Naive thymus-derived CD8-positive, alpha-beta T cell (primary cell): ENCODE results near the gene LEKR1. TPM values are rescaled to one million over a fixed set of nuclear protein-coding genes. Genes with fewer than 3 reads are reported as not detected.
A peak's percentile ranks its signal among the peaks of the same experiment; 100 is the strongest.

ENCODE experiments used
- ATAC-seq, 2 donors: fragments of 150-1000 bp; cut with Tn5 transposase in 1 of 2; sonication (Bioruptor Pico), chemical (Tn5 transposase) in 1 of 2; 1 replicate in 1 of 2; 2 replicates in 1 of 2; pipeline ENCODE4 v1.10.0; 2021; ENCODE audit warnings: mild to moderate bottlenecking in 2 of 2, moderate library complexity in 2 of 2
- POLR2A ChIA-PET: fragments of 350-600 bp; sonication (Branson Sonifier 250); formaldehyde crosslinking; loops from one replicate; lab custom pipeline; 2021; ENCODE audit warnings: antibody characterized with exemption; lab: Charles Lee
- DNase-seq, 10 donors: peaks; one replicate each; pipeline versions ENCODE4 v3.0.0 to v3.0.0-alpha.2; 2020 to 2022
- H3K27ac Mint-ChIP-seq, 10 donors: one replicate each; pipeline ENCODE4 v1.8.0; 2020 to 2022; ENCODE audit warnings: mild to moderate bottlenecking in 10 of 10, mixed read lengths in 10 of 10, moderate library complexity in 4 of 10, inconsistent platforms in 1 of 10
- H3K27me3 Mint-ChIP-seq, 5 donors: one replicate each; pipeline ENCODE4 v1.8.0; 2021 to 2022; ENCODE audit warnings: mixed read lengths in 5 of 5
- H3K36me3 Mint-ChIP-seq, 3 donors: one replicate each; pipeline ENCODE4 v1.8.0; 2020 to 2022; ENCODE audit warnings: mixed read lengths in 3 of 3, mild to moderate bottlenecking in 2 of 3, inconsistent platforms in 1 of 3
- H3K4me1 Mint-ChIP-seq, 4 donors: one replicate each; pipeline ENCODE4 v1.8.0; 2021 to 2022; ENCODE audit warnings: mixed read lengths in 4 of 4
- H3K4me3 Mint-ChIP-seq, 10 donors: one replicate each; pipeline ENCODE4 v1.8.0; 2020 to 2022; ENCODE audit warnings: mild to moderate bottlenecking in 10 of 10, mixed read lengths in 10 of 10, moderate library complexity in 6 of 10, inconsistent platforms in 1 of 10
- H3K9me3 Mint-ChIP-seq, 9 donors: one replicate each; pipeline ENCODE4 v1.8.0; 2020 to 2022; ENCODE audit warnings: mixed read lengths in 9 of 9, mild to moderate bottlenecking in 3 of 9, inconsistent platforms in 1 of 9, moderate library complexity in 1 of 9
- polyA plus RNA-seq, 3 donors: library from polyadenylated mRNA; unstranded; fragments of 300-500 nt; fragmentation: Illumina TruSeq; gene quantifications; one replicate each; pipeline ENCODE4 v1.2.3, GENCODE V29; 2021
- total RNA-seq, 8 experiments: library from RNA in 2 of 8; stranded (reverse) in 2 of 8; gene quantifications; one replicate each; pipeline ENCODE4 v1.2.3 and lab custom pipeline; 2021 to 2026

The LEKR1 gene
- total and polyA plus RNA-seq, 5 experiments from 2014 or later: 0.33 to 3.0 (median 1.4) TPM

DNA sequence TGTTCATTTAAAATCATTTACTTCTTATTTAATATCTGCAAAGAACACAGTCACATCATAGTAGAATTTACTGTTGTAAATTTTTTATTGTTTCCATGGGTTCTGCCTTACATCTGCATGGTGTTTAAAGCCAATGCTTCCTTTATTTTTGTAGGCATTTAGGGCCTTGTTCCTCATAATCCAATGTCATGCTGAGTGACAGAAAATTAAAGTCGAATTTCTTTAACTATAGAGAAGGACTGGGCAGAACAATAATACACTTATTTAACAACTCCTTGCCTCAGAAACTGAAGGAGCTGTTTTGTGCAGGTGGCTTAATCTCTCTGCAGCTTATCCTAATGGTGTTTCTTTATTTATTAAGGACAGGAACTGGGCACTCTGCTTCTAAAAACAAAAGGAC lies 149.6 kb downstream of the LEKR1 start:
- H3K4me3 Mint-ChIP-seq: no peak overlapping the region
- H3K4me1 Mint-ChIP-seq: peaks cover 0 to 20% (median 5%) of the 10 kb centered on the region in 4 donors
- ATAC-seq: no peak
- DNase-seq: no peak
- peaks cover 0 to 5% (median 0%) of the 10 kb centered on the region in 9 donors for H3K9me3 Mint-ChIP-seq
- H3K27me3 Mint-ChIP-seq: peaks cover 0 to 1% (median 0%) of the 10 kb centered on the region in 5 donors
- H3K36me3 Mint-ChIP-seq: no peaks in the 10 kb centered on the region
- POLR2A ChIA-PET: no interaction called here
- no peak overlapping the region for H3K27ac Mint-ChIP-seq

DNA sequence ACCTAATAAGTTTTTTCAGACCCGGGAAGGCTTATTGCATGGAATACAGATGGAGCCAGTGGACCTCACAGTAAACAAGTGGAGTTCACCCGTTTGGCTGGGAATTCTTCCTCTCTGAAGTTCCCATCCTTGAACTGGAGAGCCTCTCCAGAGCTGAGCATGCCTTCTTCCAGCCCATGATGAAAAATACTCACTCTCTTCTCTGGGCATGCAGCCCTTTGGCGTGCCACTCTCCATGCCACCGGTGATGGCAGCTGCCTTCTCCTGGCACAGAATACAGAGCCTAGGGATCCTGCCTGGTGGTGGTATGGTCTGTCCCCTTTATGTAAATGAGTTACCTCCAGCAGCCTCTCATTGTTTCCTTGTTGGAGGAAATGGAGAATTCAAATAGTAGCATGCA lies 150.8 kb downstream of the LEKR1 start:
- no peak for DNase-seq
- POLR2A ChIA-PET: no interaction called here
- no peaks in the 10 kb centered on the region for H3K9me3 Mint-ChIP-seq
- no peaks in the 10 kb centered on the region for H3K36me3 Mint-ChIP-seq
- H3K27me3 Mint-ChIP-seq: peaks cover 0 to 2% (median 0%) of the 10 kb centered on the region in 5 donors
- no peak overlapping the region for H3K27ac Mint-ChIP-seq
- peaks cover 0 to 20% (median 5%) of the 10 kb centered on the region in 4 donors for H3K4me1 Mint-ChIP-seq
- ATAC-seq: no peak
- H3K4me3 Mint-ChIP-seq: no peak overlapping the region

DNA sequence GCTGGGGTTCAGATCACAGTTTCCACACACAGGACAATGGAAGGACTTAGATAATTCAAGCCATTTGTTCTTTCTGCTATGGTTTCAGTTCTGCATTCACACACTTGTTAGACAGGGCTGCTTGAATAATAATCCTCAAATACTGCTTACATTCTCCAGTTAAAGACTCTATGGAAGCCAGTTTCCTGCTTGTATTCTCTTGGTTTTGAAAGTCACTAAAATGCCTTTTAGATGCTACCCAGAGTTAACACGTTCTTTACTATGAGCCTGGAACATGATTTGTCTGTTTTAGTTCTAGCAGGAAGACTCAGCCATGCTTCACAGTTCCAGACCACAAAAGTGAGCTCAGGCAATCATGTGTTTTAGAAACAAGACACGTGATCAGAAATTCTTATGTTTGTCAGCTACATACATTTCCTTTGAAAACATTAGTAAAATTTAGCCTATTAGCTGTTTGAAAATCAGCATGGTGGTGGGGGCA lies 152.4 kb downstream of the LEKR1 start:
- Mint-ChIP-seq H3K36me3 (no peaks in the 10 kb centered on the region), H3K27ac (peak overlapping the region in 4 of 10 donors; percentile 6 to 82 (median 44)), H3K4me3 (peak overlapping the region in 2 of 10 donors; percentile 6 to 21), H3K9me3 (no peaks in the 10 kb centered on the region), H3K27me3 (peaks cover 0 to 3% (median 0%) of the 10 kb centered on the region in 5 donors), H3K4me1 (peaks cover 0 to 20% (median 5%) of the 10 kb centered on the region in 4 donors)
- ATAC-seq (peak in 1 of 2 donors; percentile 37), DNase-seq (no peak)
- POLR2A ChIA-PET: no interaction called here

DNA sequence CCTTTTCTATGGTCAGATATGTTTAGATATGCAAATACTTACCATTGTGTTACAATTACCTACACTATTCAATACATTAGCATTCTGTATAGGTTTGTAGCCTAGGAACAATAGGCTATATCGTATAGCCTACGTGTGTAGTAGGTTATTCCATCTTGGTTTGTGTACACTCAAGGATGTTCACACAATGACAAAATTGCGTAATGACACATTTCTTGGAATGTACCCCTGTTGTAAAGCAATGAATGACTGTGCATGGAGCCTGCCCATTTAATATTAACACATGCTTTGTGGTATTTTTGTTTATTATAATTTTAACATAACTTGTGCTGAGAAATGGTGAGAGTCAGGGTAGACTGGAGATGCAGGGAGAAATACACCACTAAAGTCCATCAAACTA lies 154.9 kb downstream of the LEKR1 start:
- POLR2A ChIA-PET: no interaction called here
- no peak for ATAC-seq
- Mint-ChIP-seq H3K4me3 (no peak overlapping the region), H3K27me3 (peaks cover 0 to 3% (median 0%) of the 10 kb centered on the region in 5 donors), H3K9me3 (no peaks in the 10 kb centered on the region), H3K36me3 (no peaks in the 10 kb centered on the region), H3K27ac (no peak overlapping the region), H3K4me1 (peaks cover 0 to 20% (median 5%) of the 10 kb centered on the region in 4 donors)
- DNase-seq: no peak

DNA sequence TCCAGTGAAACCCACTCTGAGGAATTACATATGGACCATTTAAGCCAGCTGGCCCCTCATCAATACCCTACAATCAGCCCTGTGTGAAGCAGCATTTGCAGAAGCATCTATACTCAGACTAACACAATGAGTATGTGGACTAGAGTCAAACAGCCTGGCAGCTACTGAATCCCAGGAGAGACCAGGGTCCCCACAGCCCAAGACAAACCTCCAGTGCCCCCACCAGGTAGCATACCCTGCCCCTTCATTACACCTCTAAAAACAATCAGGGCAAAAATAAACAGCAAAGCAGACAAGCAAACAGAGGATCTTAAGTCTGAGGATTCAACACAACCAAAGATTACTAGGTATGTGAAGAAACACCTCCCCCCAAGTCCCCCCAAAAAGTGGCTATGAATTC lies 157.4 kb downstream of the LEKR1 start:
- peak overlapping the region in 1 of 10 donors; percentile 69 for H3K27ac Mint-ChIP-seq
- peaks cover 0 to 7% (median 3%) of the 10 kb centered on the region in 4 donors for H3K4me1 Mint-ChIP-seq
- DNase-seq: no peak
- POLR2A ChIA-PET: no interaction called here
- no peak overlapping the region for H3K4me3 Mint-ChIP-seq
- no peaks in the 10 kb centered on the region for H3K36me3 Mint-ChIP-seq
- H3K9me3 Mint-ChIP-seq: no peaks in the 10 kb centered on the region
- peaks cover 0 to 2% (median 0%) of the 10 kb centered on the region in 5 donors for H3K27me3 Mint-ChIP-seq
- no peak for ATAC-seq

DNA sequence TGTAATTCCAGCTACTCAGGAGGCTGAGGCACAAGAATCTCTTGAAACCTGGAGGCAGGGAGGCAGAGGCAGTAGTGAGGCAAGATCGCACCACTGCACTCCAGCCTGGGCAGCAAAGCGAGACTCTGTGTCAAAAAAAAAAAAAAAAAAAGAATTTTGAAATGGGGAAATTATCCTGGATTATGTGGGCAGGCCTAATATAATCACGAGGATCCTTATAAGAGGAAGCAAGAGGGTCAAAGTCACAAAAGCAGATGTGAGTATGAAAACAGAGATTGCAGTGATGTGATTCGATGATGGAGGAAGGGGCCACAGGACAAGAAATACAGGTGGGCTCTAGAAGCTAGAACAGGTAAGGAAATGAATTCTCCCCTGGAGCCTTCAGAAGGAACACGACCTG lies 159.6 kb downstream of the LEKR1 start:
- DNase-seq (no peak), ATAC-seq (no peak)
- Mint-ChIP-seq H3K27ac (no peak overlapping the region), H3K36me3 (no peaks in the 10 kb centered on the region), H3K9me3 (peaks cover 0 to 3% (median 0%) of the 10 kb centered on the region in 9 donors), H3K4me3 (no peak overlapping the region), H3K27me3 (peaks cover 0 to 2% (median 0%) of the 10 kb centered on the region in 5 donors), H3K4me1 (no peaks in the 10 kb centered on the region)
- POLR2A ChIA-PET: no interaction called here

DNA sequence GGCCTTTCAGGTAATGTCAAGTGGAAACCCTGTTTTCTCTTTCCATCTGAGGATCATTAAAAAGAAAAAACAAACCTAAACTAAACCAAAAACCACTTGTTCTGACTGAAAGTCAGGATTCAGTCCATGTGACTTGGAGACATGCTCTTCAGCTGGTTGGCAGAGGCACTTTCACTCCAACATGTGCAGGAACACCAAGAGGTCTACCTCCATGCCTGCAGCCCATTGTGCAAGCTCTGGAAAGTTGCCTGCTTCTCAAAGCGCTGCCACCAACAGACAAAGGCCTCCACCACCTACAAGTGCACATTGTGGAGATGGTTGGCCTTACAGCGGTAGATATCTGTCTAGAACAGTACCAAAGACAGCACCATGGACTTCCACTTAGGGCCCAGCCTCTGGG lies 161.8 kb downstream of the LEKR1 start:
- DNase-seq: no peak

DNA sequence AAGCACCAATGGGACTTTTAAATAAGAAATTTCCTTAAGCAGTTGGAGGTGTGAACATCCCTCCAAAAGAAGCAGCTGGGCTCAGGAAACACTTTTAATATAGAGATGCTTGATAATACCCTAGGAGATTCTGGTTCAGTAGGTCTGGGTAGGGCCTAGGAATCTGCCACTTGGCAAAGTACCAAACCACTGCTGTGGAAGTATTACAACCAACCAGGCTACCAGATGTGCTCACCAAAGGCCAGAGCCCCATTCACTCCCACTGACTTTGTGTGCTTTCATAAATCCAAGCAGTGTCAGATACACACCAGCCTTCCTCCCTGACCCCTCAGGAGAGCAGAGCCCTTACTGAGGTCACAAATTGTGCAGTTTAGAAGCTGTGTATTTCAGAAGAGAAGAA lies 171.2 kb downstream of the LEKR1 start:
- H3K27ac Mint-ChIP-seq: no peak overlapping the region
- ATAC-seq (no peak), DNase-seq (no peak)
- H3K4me3 Mint-ChIP-seq: no peak overlapping the region
- H3K27me3 Mint-ChIP-seq: peaks cover 0 to 5% (median 0%) of the 10 kb centered on the region in 5 donors
- no peaks in the 10 kb centered on the region for H3K36me3 Mint-ChIP-seq
- H3K4me1 Mint-ChIP-seq: no peaks in the 10 kb centered on the region
- H3K9me3 Mint-ChIP-seq: no peaks in the 10 kb centered on the region
- POLR2A ChIA-PET: no interaction called here

More for the DNA sequence above, 161.8 kb downstream of the LEKR1 start:
- no peak overlapping the region for H3K4me3 Mint-ChIP-seq
- ATAC-seq: no peak
- no peaks in the 10 kb centered on the region for H3K4me1 Mint-ChIP-seq
- POLR2A ChIA-PET: no interaction called here
- H3K27me3 Mint-ChIP-seq: peaks cover 0 to 2% (median 0%) of the 10 kb centered on the region in 5 donors
- peaks cover 0 to 6% (median 0%) of the 10 kb centered on the region in 9 donors for H3K9me3 Mint-ChIP-seq
- H3K27ac Mint-ChIP-seq: no peak overlapping the region
- peaks cover 0 to 9% (median 0%) of the 10 kb centered on the region in 3 donors for H3K36me3 Mint-ChIP-seq

DNA sequence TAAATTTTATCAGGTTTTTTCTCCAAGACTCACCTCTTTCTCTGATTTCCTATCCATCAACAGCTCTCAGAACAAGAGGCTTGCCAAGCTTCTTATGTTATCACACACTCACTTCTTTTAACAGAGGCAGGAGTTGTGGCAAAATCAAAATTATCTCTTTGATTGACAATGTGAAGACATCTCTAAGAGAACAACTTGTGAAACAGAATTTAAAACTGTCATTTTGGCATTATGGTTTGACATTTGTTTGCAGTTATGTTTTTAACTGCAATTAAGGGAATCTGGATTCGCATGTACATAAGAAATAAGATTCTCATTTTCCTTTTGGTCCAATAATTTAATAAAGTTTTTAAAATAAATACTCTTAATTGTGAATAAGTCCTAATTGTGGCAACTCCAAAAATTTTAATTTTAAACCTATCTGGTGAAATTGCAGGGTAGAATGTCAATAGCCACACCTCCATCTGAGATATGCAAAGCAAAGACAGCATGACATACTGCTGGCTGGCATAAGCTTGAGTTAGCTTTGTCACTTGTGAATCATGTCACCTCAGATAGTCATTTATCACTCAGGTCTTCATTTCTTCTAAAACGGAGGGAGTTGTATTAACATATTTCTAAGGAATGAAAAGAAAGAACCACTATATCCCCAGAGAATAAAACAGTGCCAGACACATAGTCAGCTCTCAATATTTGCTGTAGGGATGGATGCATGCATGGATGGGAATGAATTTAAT lies 175.2 kb downstream of the LEKR1 start:
- no peak overlapping the region for H3K4me3 Mint-ChIP-seq
- no peak overlapping the region for H3K27ac Mint-ChIP-seq
- POLR2A ChIA-PET: no interaction called here
- H3K9me3 Mint-ChIP-seq: peaks cover 0 to 8% (median 2%) of the 10 kb centered on the region in 9 donors
- no peaks in the 10 kb centered on the region for H3K4me1 Mint-ChIP-seq
- H3K27me3 Mint-ChIP-seq: peaks cover 0 to 11% (median 0%) of the 10 kb centered on the region in 5 donors
- peaks cover 0 to 7% (median 0%) of the 10 kb centered on the region in 3 donors for H3K36me3 Mint-ChIP-seq
- no peak for DNase-seq
- ATAC-seq: no peak

DNA sequence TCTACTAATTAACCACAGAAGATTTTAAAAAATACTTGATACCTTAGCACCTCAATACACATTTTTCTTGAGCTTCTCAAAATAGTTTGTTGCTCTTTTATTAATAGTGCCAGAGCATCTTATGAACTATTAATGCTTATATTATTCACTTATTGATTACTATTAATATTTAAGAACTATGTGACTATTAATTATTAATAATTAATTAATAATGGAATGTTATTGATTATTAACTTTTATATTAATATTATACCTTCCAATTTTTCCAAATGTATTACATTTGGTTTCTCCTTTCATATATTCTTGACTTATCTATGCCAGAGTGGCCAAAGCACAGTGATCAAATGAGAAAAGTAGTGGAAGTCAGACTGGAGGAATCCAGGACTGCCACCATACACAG lies 195.5 kb downstream of the LEKR1 start:
- ATAC-seq: no peak
- peaks cover 0 to 4% (median 0%) of the 10 kb centered on the region in 3 donors for H3K36me3 Mint-ChIP-seq
- no peak overlapping the region for H3K4me3 Mint-ChIP-seq
- POLR2A ChIA-PET: no interaction called here
- H3K27ac Mint-ChIP-seq: no peak overlapping the region
- H3K27me3 Mint-ChIP-seq: peaks cover 0 to 6% (median 0%) of the 10 kb centered on the region in 5 donors
- DNase-seq: no peak
- no peaks in the 10 kb centered on the region for H3K9me3 Mint-ChIP-seq
- H3K4me1 Mint-ChIP-seq: peaks cover 0 to 3% (median 1%) of the 10 kb centered on the region in 4 donors

DNA sequence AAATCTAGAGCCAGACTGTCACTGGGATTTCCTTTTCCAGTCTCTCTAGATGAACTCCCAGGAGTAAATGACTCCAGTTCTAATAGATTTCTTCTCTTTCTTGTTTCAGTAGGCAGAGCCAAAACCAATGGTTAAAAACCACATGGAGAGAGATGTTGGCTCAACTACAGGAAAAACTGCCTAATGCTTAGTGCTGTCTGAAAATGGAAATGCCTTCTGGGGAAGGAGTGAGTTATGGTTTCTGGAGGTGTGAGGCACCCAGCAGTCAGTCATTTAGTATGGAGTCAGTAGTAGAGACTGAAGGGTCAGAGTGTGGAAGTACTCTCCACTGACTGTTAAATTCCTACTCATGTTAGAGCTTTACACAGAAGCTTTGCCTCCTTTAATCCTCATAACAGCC lies 197.1 kb downstream of the LEKR1 start:
- peaks cover 0 to 4% (median 0%) of the 10 kb centered on the region in 3 donors for H3K36me3 Mint-ChIP-seq

DNA sequence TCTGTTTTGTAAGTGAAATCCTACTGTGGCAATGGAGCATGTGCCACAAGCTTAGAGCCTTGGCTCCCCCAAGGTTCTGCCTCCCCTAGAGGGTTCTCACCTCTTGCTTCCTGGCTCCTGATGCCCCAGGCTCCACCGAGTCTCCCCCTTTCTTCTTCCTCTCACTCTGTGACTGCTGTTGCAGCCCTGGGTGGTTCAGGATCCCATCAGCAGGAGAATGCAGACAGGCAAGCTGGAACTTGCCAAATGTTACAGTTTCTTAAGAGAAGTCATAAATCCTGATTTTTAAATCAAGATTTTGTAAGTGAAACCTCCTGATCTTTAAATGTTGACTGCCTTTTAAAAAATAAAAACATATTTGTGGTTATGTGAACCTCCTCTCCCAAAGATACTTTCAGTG lies 199.9 kb downstream of the LEKR1 start:
- H3K9me3 Mint-ChIP-seq: no peaks in the 10 kb centered on the region
- peaks cover 0 to 4% (median 2%) of the 10 kb centered on the region in 3 donors for H3K36me3 Mint-ChIP-seq
- ATAC-seq (no peak), DNase-seq (no peak)
- peaks cover 0 to 18% (median 4%) of the 10 kb centered on the region in 5 donors for H3K27me3 Mint-ChIP-seq
- H3K4me1 Mint-ChIP-seq: peaks cover 3 to 14% (median 5%) of the 10 kb centered on the region in 4 donors
- H3K4me3 Mint-ChIP-seq: no peak overlapping the region
- no peak overlapping the region for H3K27ac Mint-ChIP-seq
- POLR2A ChIA-PET: no interaction called here

More for the DNA sequence above, 197.1 kb downstream of the LEKR1 start:
- H3K4me3 Mint-ChIP-seq: no peak overlapping the region
- H3K4me1 Mint-ChIP-seq: peaks cover 0 to 5% (median 4%) of the 10 kb centered on the region in 4 donors
- POLR2A ChIA-PET: no interaction called here
- peaks cover 0 to 6% (median 0%) of the 10 kb centered on the region in 5 donors for H3K27me3 Mint-ChIP-seq
- no peaks in the 10 kb centered on the region for H3K9me3 Mint-ChIP-seq
- no peak overlapping the region for H3K27ac Mint-ChIP-seq
- DNase-seq (no peak), ATAC-seq (no peak)
